Measurements from ENCODE around the gene RPS27L.

DNA sequence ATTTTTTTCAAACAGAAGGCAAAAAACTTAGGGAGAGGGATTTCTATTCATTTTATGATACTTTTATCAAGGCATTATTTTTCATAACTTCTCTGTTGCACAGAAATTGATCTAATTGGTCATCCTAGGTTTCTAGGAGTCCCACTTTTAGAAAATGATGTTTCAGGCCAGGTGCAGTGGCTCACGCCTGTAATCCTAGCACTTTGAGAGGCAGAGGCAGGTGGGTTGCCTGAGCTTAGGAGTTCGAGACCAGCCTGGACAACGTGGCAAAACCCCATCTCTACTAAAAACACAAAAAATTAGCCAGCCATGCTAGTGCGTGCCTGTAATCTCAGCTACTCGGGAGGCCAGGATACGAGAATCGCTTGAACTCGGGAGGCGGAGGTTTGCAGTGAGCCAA is 32.8 kb downstream of the RPS27L start:
- TF ChIP-seq, protein P1, sequence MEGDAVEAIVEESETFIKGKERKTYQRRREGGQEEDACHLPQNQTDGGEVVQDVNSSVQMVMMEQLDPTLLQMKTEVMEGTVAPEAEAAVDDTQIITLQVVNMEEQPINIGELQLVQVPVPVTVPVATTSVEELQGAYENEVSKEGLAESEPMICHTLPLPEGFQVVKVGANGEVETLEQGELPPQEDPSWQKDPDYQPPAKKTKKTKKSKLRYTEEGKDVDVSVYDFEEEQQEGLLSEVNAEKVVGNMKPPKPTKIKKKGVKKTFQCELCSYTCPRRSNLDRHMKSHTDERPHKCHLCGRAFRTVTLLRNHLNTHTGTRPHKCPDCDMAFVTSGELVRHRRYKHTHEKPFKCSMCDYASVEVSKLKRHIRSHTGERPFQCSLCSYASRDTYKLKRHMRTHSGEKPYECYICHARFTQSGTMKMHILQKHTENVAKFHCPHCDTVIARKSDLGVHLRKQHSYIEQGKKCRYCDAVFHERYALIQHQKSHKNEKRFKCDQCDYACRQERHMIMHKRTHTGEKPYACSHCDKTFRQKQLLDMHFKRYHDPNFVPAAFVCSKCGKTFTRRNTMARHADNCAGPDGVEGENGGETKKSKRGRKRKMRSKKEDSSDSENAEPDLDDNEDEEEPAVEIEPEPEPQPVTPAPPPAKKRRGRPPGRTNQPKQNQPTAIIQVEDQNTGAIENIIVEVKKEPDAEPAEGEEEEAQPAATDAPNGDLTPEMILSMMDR (IDR thresholded peaks at IDR 0.05), result no peak
- no peak for TF ChIP-seq POLR2AphosphoS2 (conservative IDR thresholded peaks at IDR 0.05; ENCODE audit: low read length)
- no peak for TF ChIP-seq EP300 (IDR thresholded peaks at IDR 0.05)
- no peak for TF ChIP-seq MYC (IDR thresholded peaks at IDR 0.05; ENCODE audit: borderline replicate concordance, low read length)
- TF ChIP-seq POLR2A (IDR thresholded peaks at IDR 0.05; ENCODE audit: low read length), result no peak
- TF ChIP-seq NR3C1 (IDR thresholded peaks at IDR 0.05), result no peak
- TF ChIP-seq HDAC2 (IDR thresholded peaks at IDR 0.05), result no peak
- TF ChIP-seq ZFP36 (IDR thresholded peaks at IDR 0.05; ENCODE audit: borderline replicate concordance, partially characterized antibody), result no peak
- TF ChIP-seq, protein P2, sequence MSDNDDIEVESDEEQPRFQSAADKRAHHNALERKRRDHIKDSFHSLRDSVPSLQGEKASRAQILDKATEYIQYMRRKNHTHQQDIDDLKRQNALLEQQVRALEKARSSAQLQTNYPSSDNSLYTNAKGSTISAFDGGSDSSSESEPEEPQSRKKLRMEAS (IDR thresholded peaks at IDR 0.05), result no peak
- TF ChIP-seq RAD21 (conservative IDR thresholded peaks at IDR 0.05 in 1 of 2, IDR thresholded peaks at IDR 0.05 in 1 of 2), result no peak
